ENCODE measurements around the gene LIX1. TPM values are rescaled to one million over a fixed set of nuclear protein-coding genes. Genes with fewer than 3 reads are reported as not detected.
A peak's percentile ranks its signal among the peaks of the same experiment; 100 is the strongest.
"Not testable (repeated sequence)": the region's sequence is repeated elsewhere in the genome, so short reads cannot be mapped to it uniquely, and the experiment has no call there.

LIX1 gene
- polyA plus RNA-seq, 3 donors, result 4.1 to 4.7 (median 4.2) TPM

- DNase-seq, result no peak
Observed at GRCh38 chr5:97150401-97150800, 8.0 kb upstream of the LIX1 start.

- no peak for DNase-seq
Observed at GRCh38 chr5:97149709-97150108, 7.3 kb upstream of the LIX1 start.

- DNase-seq, result no peak
Observed at GRCh38 chr5:97148288-97148687, 5.9 kb upstream of the LIX1 start.

GRCh38 chr5:97143704-97144103 lies 1.3 kb upstream of the LIX1 start:
- DNase-seq, result no peak

- no peak for DNase-seq
Observed at GRCh38 chr5:97141539-97141938, 872 bp downstream of the LIX1 start.

- DNase-seq, result no peak
Observed at GRCh38 chr5:97141031-97141430, 1.4 kb downstream of the LIX1 start.

- not testable (repeated sequence) for DNase-seq
Observed at GRCh38 chr5:97140250-97140649, 2.2 kb downstream of the LIX1 start.

- no peak for DNase-seq
Observed at GRCh38 chr5:97136475-97136874, 5.9 kb downstream of the LIX1 start.

GRCh38 chr5:97135868-97136267 lies 6.5 kb downstream of the LIX1 start:
- no peak for DNase-seq

- no peak for DNase-seq
Observed at GRCh38 chr5:97134634-97135033, 7.8 kb downstream of the LIX1 start.

GRCh38 chr5:97133101-97133500 lies 9.3 kb downstream of the LIX1 start:
- no peak for DNase-seq

- no peak for DNase-seq
Observed at GRCh38 chr5:97131921-97132320, 10.5 kb downstream of the LIX1 start.

- DNase-seq, result no peak
Observed at GRCh38 chr5:97131139-97131710, 11.2 kb downstream of the LIX1 start.

GRCh38 chr5:97127727-97128126 lies 14.7 kb downstream of the LIX1 start:
- DNase-seq, result no peak

GRCh38 chr5:97125125-97125683 lies 17.2 kb downstream of the LIX1 start:
- no peak for DNase-seq

- no peak for DNase-seq
Observed at GRCh38 chr5:97124335-97124734, 18.1 kb downstream of the LIX1 start.

GRCh38 chr5:97121848-97122247 lies 20.6 kb downstream of the LIX1 start:
- no peak for DNase-seq

- DNase-seq, result no peak
Observed at GRCh38 chr5:97120195-97120594, 22.2 kb downstream of the LIX1 start.

GRCh38 chr5:97119007-97119390 lies 23.4 kb downstream of the LIX1 start:
- DNase-seq, result no peak

GRCh38 chr5:97118261-97119006 lies 24.0 kb downstream of the LIX1 start:
- no peak for DNase-seq

- no peak for DNase-seq
Observed at GRCh38 chr5:97115932-97116331, 26.5 kb downstream of the LIX1 start.

- DNase-seq, result peak; percentile 29
Observed at GRCh38 chr5:97112230-97112629, 30.2 kb downstream of the LIX1 start.

- peak; percentile 27 for DNase-seq
Observed at GRCh38 chr5:97111616-97112015, 30.8 kb downstream of the LIX1 start.

GRCh38 chr5:97111004-97111403 lies 31.4 kb downstream of the LIX1 start:
- DNase-seq, result no peak
